IMR-90 (cell line): ENCODE data around the gene CD300LG. TPM values are rescaled to one million over a fixed set of nuclear protein-coding genes. Genes with fewer than 3 reads are reported as not detected.

ENCODE experiments used
- ATAC-seq: fragments of 200-7000 bp; cut with Tn5 transposase; 2 replicates; pipeline ENCODE4 v1.9.1; 2020; ENCODE audit warnings: low read depth, mild to moderate bottlenecking, moderate library complexity
- BruUV-seq: library from RNA; stranded (reverse); fragments of 400-500 nt; replicated peaks from 2 replicates; lab custom pipeline; 2021; lab: Mats Ljungman, UMichigan
- CTCF ChIA-PET: fragments of 300-600 bp; formaldehyde crosslinking; extraction: SDS; loops from one replicate; lab custom pipeline; 2021; ENCODE audit warnings: antibody characterized with exemption; lab: Yijun Ruan, JAX
- POLR2A ChIA-PET: fragments of 300-600 bp; sonication (Branson Sonifier 250); formaldehyde crosslinking; loops from one replicate; lab custom pipeline; 2022; ENCODE audit warnings: antibody characterized with exemption; ENCODE audit not compliant: unreplicated experiment; lab: Charles Lee
- DNase-seq: peaks from one replicate; pipeline ENCODE4 v3.0.0; 2013
- H2AFZ ChIP-seq: replicated peaks from 2 replicates; pipeline ENCODE3; 2013; ENCODE audit warnings: low read length, mild to moderate bottlenecking; ENCODE audit not compliant: poor library complexity
- H2AK5ac ChIP-seq: 2 replicates; pipeline ENCODE4 v1.6.1; 2013; ENCODE audit warnings: low read depth, low read length, inconsistent platforms
- H2AK9ac ChIP-seq: replicated peaks from 2 replicates; pipeline ENCODE3; 2013; ENCODE audit warnings: mild to moderate bottlenecking, low read depth, low read length, moderate library complexity; ENCODE audit not compliant: poor library complexity
- H2BK120ac ChIP-seq: 2 replicates; pipeline ENCODE4 v1.6.1; 2013; ENCODE audit warnings: low read depth, low read length, inconsistent platforms
- H2BK15ac ChIP-seq: 3 replicates; pipeline ENCODE4 v1.6.1; 2013; ENCODE audit warnings: low read depth, low read length, inconsistent platforms
- H2BK20ac ChIP-seq: 2 replicates; pipeline ENCODE4 v1.6.1; 2013; ENCODE audit warnings: low read depth, mild to moderate bottlenecking, inconsistent platforms, low read length, moderate library complexity
- H2BK5ac ChIP-seq: 2 replicates; pipeline ENCODE4 v1.6.1; 2013; ENCODE audit warnings: mild to moderate bottlenecking, low read depth, low read length, inconsistent platforms; ENCODE audit not compliant: poor library complexity, severe bottlenecking
- H3K14ac ChIP-seq: replicated peaks from 2 replicates; pipeline ENCODE4 v1.6.1; 2013; ENCODE audit warnings: low read depth, low read length, inconsistent platforms
- H3K18ac ChIP-seq: 2 replicates; pipeline ENCODE4 v1.6.1; 2013; ENCODE audit warnings: low read depth, low read length, control low read depth
- H3K23ac ChIP-seq: 2 replicates; pipeline ENCODE4 v1.6.1; 2013; ENCODE audit warnings: low read depth, low read length, inconsistent platforms
- H3K27ac ChIP-seq: 2 replicates; pipeline ENCODE4 v1.5.1; 2013; ENCODE audit warnings: mild to moderate bottlenecking, control low read depth, low read length; ENCODE audit not compliant: insufficient read depth
- H3K27me3 ChIP-seq: 2 replicates; pipeline ENCODE4 v1.6.1; 2013; ENCODE audit warnings: low read length; ENCODE audit not compliant: control insufficient read depth, insufficient read depth
- H3K36me3 ChIP-seq: 2 replicates; pipeline ENCODE4 v1.6.1; 2013; ENCODE audit warnings: low read length, mixed read lengths; ENCODE audit not compliant: control insufficient read depth, insufficient read depth
- H3K4ac ChIP-seq: 2 replicates; pipeline ENCODE4 v1.6.1; 2013; ENCODE audit warnings: low read depth, low read length, inconsistent platforms
- H3K4me1 ChIP-seq: 2 replicates; pipeline ENCODE4 v1.6.1; 2013; ENCODE audit warnings: low read length, mixed read lengths; ENCODE audit not compliant: control insufficient read depth, insufficient read depth
- H3K4me2 ChIP-seq: 2 replicates; pipeline ENCODE4 v1.6.1; 2013; ENCODE audit warnings: low read depth, mild to moderate bottlenecking, control low read depth, low read length, moderate library complexity
- H3K4me3 ChIP-seq: 2 replicates; pipeline ENCODE4 v1.5.1; 2013; ENCODE audit warnings: low read depth, mild to moderate bottlenecking, control low read depth, low read length, moderate library complexity; ENCODE audit not compliant: insufficient read depth
- H3K56ac ChIP-seq: 2 replicates; pipeline ENCODE4 v1.6.1; 2013; ENCODE audit warnings: low read length, inconsistent platforms; ENCODE audit not compliant: insufficient read depth; ENCODE audit errors: extremely low read depth
- H3K79me1 ChIP-seq, 2 experiments: 2 replicates each; pipeline ENCODE4 v1.6.1; 2013; ENCODE audit warnings: low read length in 2 of 2, inconsistent platforms in 1 of 2, low read depth in 1 of 2
- H3K9ac ChIP-seq: 2 replicates; pipeline ENCODE4 v1.6.1; 2013; ENCODE audit warnings: low read depth, low read length, control low read depth
- H3K9me1 ChIP-seq: 2 replicates; pipeline ENCODE4 v1.6.1; 2013; ENCODE audit warnings: low read length, inconsistent platforms; ENCODE audit not compliant: insufficient read depth
- H3K9me3 ChIP-seq: 2 replicates; pipeline ENCODE4 v1.6.1; 2013; ENCODE audit warnings: low read length; ENCODE audit not compliant: control insufficient read depth, insufficient read depth
- H4K20me1 ChIP-seq: 2 replicates; pipeline ENCODE4 v1.6.1; 2013; ENCODE audit warnings: low read length, inconsistent platforms; ENCODE audit not compliant: insufficient read depth
- H4K5ac ChIP-seq: 2 replicates; pipeline ENCODE4 v1.6.1; 2013; ENCODE audit warnings: mild to moderate bottlenecking, low read depth, low read length, control low read depth
- H4K8ac ChIP-seq, 2 experiments: 2 replicates each; pipeline ENCODE4 v1.6.1; 2013; ENCODE audit warnings: low read depth in 2 of 2, low read length in 2 of 2, control low read depth in 1 of 2, inconsistent platforms in 1 of 2
- H4K91ac ChIP-seq: 2 replicates; pipeline ENCODE4 v1.6.1; 2013; ENCODE audit warnings: low read depth, low read length, inconsistent platforms; ENCODE audit not compliant: insufficient read depth
- BHLHE40 ChIP-seq: fragments of 150-350 bp; IDR thresholded peaks from 2 replicates; pipeline ENCODE4 v1.6.1; 2016; ENCODE audit warnings: mild to moderate bottlenecking, low read depth, low read length
- CEBPB ChIP-seq: IDR thresholded peaks from 2 replicates; pipeline ENCODE4 v1.6.1; 2012; ENCODE audit warnings: low read depth, low read length, improper control_type of control experiment
- CHD1 ChIP-seq: IDR thresholded peaks from 2 replicates; pipeline ENCODE4 v1.6.1; 2012; ENCODE audit warnings: low read depth, low read length, improper control_type of control experiment
- FOS ChIP-seq: fragments of 150-350 bp; IDR thresholded peaks from 2 replicates; pipeline ENCODE4 v1.6.1; 2016; ENCODE audit warnings: low read depth, low read length
- MAFK ChIP-seq: IDR thresholded peaks from 2 replicates; pipeline ENCODE4 v1.6.1; 2012; ENCODE audit warnings: low read depth, low read length, improper control_type of control experiment
- MAZ ChIP-seq: IDR thresholded peaks from 2 replicates; pipeline ENCODE4 v1.6.1; 2012; ENCODE audit warnings: low read depth, mild to moderate bottlenecking, low read length, improper control_type of control experiment, moderate library complexity, borderline replicate concordance
- MXI1 ChIP-seq: IDR thresholded peaks from 2 replicates; pipeline ENCODE4 v1.6.1; 2012; ENCODE audit warnings: low read depth, mild to moderate bottlenecking, low read length, moderate library complexity, borderline replicate concordance
- NFE2L2 ChIP-seq: fragments of 150-350 bp; IDR thresholded peaks from 2 replicates; pipeline ENCODE4 v1.6.1; 2016; ENCODE audit warnings: low read depth, mild to moderate bottlenecking, low read length
- POLR2A ChIP-seq: IDR thresholded peaks from 2 replicates; pipeline ENCODE4 v1.6.1; 2012; ENCODE audit warnings: mild to moderate bottlenecking, low read depth, low read length
- RAD21 ChIP-seq: IDR thresholded peaks from 2 replicates; pipeline ENCODE4 v1.6.1; 2012; ENCODE audit warnings: low read length, improper control_type of control experiment
- RFX5 ChIP-seq: IDR thresholded peaks from 2 replicates; pipeline ENCODE4 v1.8.0; 2012; ENCODE audit warnings: low read depth, mild to moderate bottlenecking, low read length, moderate library complexity
- SMC3 ChIP-seq: fragments of 150-350 bp; IDR thresholded peaks from 2 replicates; pipeline ENCODE4 v1.6.1; 2016; ENCODE audit warnings: low read depth, mild to moderate bottlenecking, antibody characterized with exemption, low read length, moderate library complexity
- USF2 ChIP-seq: fragments of 150-350 bp; IDR thresholded peaks from 2 replicates; pipeline ENCODE4 v1.6.1; 2017; ENCODE audit warnings: mild to moderate bottlenecking, antibody characterized with exemption, low read length, low read depth
- WGBS, 2 experiments: methylation state at CpG; one replicate each; pipeline versions ENCODE4 v1.1.5 to v1.1.7; 2013; ENCODE audit warnings: missing lambda C conversion rate in 2 of 2; ENCODE audit not compliant: insufficient read length in 1 of 2; ENCODE audit errors: extremely low coverage in 2 of 2; 5-methylcytosine and 5-hydroxymethylcytosine counted together
- dilution Hi-C: fragments of 300-500 bp; cut with HindIII; formaldehyde crosslinking; loops from one replicate; pipeline ENCODE4 v1.14.3; 2018; ENCODE audit warnings: low sequenced_read_pairs; ENCODE audit not compliant: unreplicated experiment
- in situ Hi-C: fragments of 300-500 bp; cut with MboI; formaldehyde crosslinking; loops from 3 replicates; pipeline ENCODE4 v1.14.3; 2019; ENCODE audit warnings: low sequenced_read_pairs, inconsistent platforms, mixed read lengths
- intact Hi-C: fragments of 100-400 bp; cut with micrococcal nuclease; formaldehyde crosslinking; loops from 2 replicates; pipeline ENCODE4 v1.10.0; 2022
- polyA plus RNA-seq, 3 experiments: library from polyadenylated mRNA; depleted of rRNA; stranded (reverse); fragments of >200 nt; gene quantifications; 2 replicates each; pipeline ENCODE4 v1.2.3, GENCODE V29; 2012; ENCODE audit warnings: low replicate concordance in 1 of 3
- total RNA-seq: library from RNA; depleted of rRNA; stranded (reverse); fragments of >200 nt; gene quantifications from 2 replicates; pipeline ENCODE4 v1.2.3, GENCODE V29; 2012
- TF ChIP-seq, protein P1 (sequence below): conservative IDR thresholded peaks from 2 replicates; pipeline ENCODE4 v1.5.1; 2012; ENCODE audit warnings: mild to moderate bottlenecking, low read depth, low read length, improper control_type of control experiment
- TF ChIP-seq, protein P2 (sequence below): fragments of 150-350 bp; IDR thresholded peaks from 2 replicates; pipeline ENCODE4 v1.6.1; 2016; ENCODE audit warnings: low read depth, mild to moderate bottlenecking, low read length, moderate library complexity, borderline replicate concordance

The CD300LG gene
- total and polyA plus RNA-seq, 2 of the 4 experiments (the other 2 are of a cell fraction) = not detected

GRCh38 chr17:43898446-43898845 lies 51.5 kb downstream of the CD300LG start:
- DNase-seq = no peak
- no peak for ATAC-seq
- Histone ChIP-seq H3K4me3 (no peak overlapping the region), H2BK15ac (no peak overlapping the region), H3K4me1 (no peaks in the 10 kb centered on the region), H4K5ac (no peak overlapping the region), H3K9ac (no peak overlapping the region), H2BK20ac (no peak overlapping the region), H2BK5ac (no peak overlapping the region), H2BK120ac (no peak overlapping the region), H2AK9ac (no peak overlapping the region), H3K23ac (no peak overlapping the region), H3K9me1 (no peaks in the 10 kb centered on the region), H3K14ac (no peak overlapping the region), H3K4me2 (no peak overlapping the region), H2AFZ (no peak overlapping the region), H4K8ac (no peak overlapping the region), H4K20me1 (no peaks in the 10 kb centered on the region), H3K9me3 (no peaks in the 10 kb centered on the region), H4K91ac (no peak overlapping the region), H3K36me3 (no peaks in the 10 kb centered on the region), H3K27ac (no peak overlapping the region), H3K4ac (no peak overlapping the region), H3K56ac (no peak overlapping the region), H3K27me3 (no peaks in the 10 kb centered on the region; the same call in 1 of the 2 replicates), H3K79me1 (no peaks in the 10 kb centered on the region), H3K18ac (no peak overlapping the region), H2AK5ac (no peak overlapping the region)
- intact Hi-C loops = no loop called here
- WGBS, 2 experiments = no CpG with 5 or more reads among the region's 1 CpG
- ChIA-PET CTCF (no interaction called here), POLR2A (no interaction called here)
- TF ChIP-seq CHD1 (no peak), RFX5 (no peak), RAD21 (no peak), CEBPB (no peak), MXI1 (no peak), MAFK (no peak), SMC3 (no peak), MAZ (no peak), NFE2L2 (no peak), USF2 (no peak), POLR2A (no peak), BHLHE40 (no peak), FOS (no peak)
- TF ChIP-seq, protein P1, sequence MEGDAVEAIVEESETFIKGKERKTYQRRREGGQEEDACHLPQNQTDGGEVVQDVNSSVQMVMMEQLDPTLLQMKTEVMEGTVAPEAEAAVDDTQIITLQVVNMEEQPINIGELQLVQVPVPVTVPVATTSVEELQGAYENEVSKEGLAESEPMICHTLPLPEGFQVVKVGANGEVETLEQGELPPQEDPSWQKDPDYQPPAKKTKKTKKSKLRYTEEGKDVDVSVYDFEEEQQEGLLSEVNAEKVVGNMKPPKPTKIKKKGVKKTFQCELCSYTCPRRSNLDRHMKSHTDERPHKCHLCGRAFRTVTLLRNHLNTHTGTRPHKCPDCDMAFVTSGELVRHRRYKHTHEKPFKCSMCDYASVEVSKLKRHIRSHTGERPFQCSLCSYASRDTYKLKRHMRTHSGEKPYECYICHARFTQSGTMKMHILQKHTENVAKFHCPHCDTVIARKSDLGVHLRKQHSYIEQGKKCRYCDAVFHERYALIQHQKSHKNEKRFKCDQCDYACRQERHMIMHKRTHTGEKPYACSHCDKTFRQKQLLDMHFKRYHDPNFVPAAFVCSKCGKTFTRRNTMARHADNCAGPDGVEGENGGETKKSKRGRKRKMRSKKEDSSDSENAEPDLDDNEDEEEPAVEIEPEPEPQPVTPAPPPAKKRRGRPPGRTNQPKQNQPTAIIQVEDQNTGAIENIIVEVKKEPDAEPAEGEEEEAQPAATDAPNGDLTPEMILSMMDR = no peak
- TF ChIP-seq, protein P2, sequence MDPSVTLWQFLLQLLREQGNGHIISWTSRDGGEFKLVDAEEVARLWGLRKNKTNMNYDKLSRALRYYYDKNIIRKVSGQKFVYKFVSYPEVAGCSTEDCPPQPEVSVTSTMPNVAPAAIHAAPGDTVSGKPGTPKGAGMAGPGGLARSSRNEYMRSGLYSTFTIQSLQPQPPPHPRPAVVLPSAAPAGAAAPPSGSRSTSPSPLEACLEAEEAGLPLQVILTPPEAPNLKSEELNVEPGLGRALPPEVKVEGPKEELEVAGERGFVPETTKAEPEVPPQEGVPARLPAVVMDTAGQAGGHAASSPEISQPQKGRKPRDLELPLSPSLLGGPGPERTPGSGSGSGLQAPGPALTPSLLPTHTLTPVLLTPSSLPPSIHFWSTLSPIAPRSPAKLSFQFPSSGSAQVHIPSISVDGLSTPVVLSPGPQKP = no peak
- dilution Hi-C loops = no loop called here
- no TSS peak for BruUV-seq
- in situ Hi-C loops = no loop called here
